GM12891 (cell line): ENCODE results near the gene TAPBP.
A peak's percentile ranks its signal among the peaks of the same experiment; 100 is the strongest.

ENCODE experiments used
- DNase-seq: peaks from one replicate; pipeline ENCODE4 v3.0.0; 2011; ENCODE audit warnings: low spot score; ENCODE audit not compliant: insufficient read length
- FAIRE-seq: peaks from 2 replicates; lab custom pipeline; 2011; peaks lifted over from hg19 to GRCh38; lab: Jason Lieb, UNC
- PAX5 ChIP-seq: IDR thresholded peaks from 2 replicates; pipeline ENCODE4 v1.6.1; 2011; ENCODE audit warnings: low read length, moderate library complexity, mild to moderate bottlenecking; ENCODE audit not compliant: insufficient read depth, severe bottlenecking
- POLR2A ChIP-seq: IDR thresholded peaks from 2 replicates; pipeline ENCODE4 v1.6.1; 2011; ENCODE audit warnings: low read depth, low read length, control low read depth
- POLR2AphosphoS5 ChIP-seq: IDR thresholded peaks from 2 replicates; pipeline ENCODE4 v1.6.1; 2011; ENCODE audit warnings: low read depth, low read length, control low read depth
- POU2F2 ChIP-seq: IDR thresholded peaks from 2 replicates; pipeline ENCODE4 v1.6.1; 2011; ENCODE audit warnings: low read depth, mild to moderate bottlenecking, control low read depth, low read length, moderate library complexity
- SPI1 ChIP-seq: IDR thresholded peaks from 2 replicates; pipeline ENCODE4 v1.6.1; 2011; ENCODE audit warnings: low read depth, low read length, control low read depth
- TAF1 ChIP-seq: IDR thresholded peaks from 2 replicates; pipeline ENCODE4 v1.6.1; 2011; ENCODE audit warnings: low read depth, low read length, control low read depth

The TAPBP gene

GRCh38 chr6:33296797-33297405, 17.0 kb downstream of the TAPBP start:
- DNase-seq (no peak), FAIRE-seq (no peak)
- TF ChIP-seq PAX5 (no peak), POU2F2 (no peak), POLR2A (no peak), SPI1 (no peak), POLR2AphosphoS5 (no peak), TAF1 (no peak)

- TF ChIP-seq POU2F2: no peak
- TF ChIP-seq POLR2A: no peak
- TF ChIP-seq SPI1: no peak
- no peak for TF ChIP-seq PAX5
- TF ChIP-seq TAF1: no peak
- no peak for TF ChIP-seq POLR2AphosphoS5
- FAIRE-seq (no peak), DNase-seq (no peak)
Measured at GRCh38 chr6:33295621-33296369, 18.1 kb downstream of the TAPBP start.

GRCh38 chr6:33294086-33294823, 19.6 kb downstream of the TAPBP start:
- FAIRE-seq (no peak), DNase-seq (no peak)
- no peak for TF ChIP-seq POLR2A
- no peak for TF ChIP-seq PAX5
- no peak for TF ChIP-seq POLR2AphosphoS5
- no peak for TF ChIP-seq POU2F2
- no peak for TF ChIP-seq SPI1
- no peak for TF ChIP-seq TAF1

- no peak for FAIRE-seq
- no peak for TF ChIP-seq POU2F2
- TF ChIP-seq POLR2AphosphoS5: no peak
- no peak for TF ChIP-seq POLR2A
- TF ChIP-seq SPI1: no peak
- TF ChIP-seq TAF1: no peak
- no peak for TF ChIP-seq PAX5
- DNase-seq: no peak
Measured at GRCh38 chr6:33292996-33293682, 20.7 kb downstream of the TAPBP start.

GRCh38 chr6:33290459-33290858, 23.4 kb downstream of the TAPBP start:
- no peak for TF ChIP-seq POLR2A
- no peak for FAIRE-seq
- no peak for DNase-seq

GRCh38 chr6:33289784-33290315, 24.0 kb downstream of the TAPBP start:
- FAIRE-seq: no peak
- DNase-seq: no peak
- TF ChIP-seq SPI1 (no peak), POU2F2 (no peak), PAX5 (no peak), POLR2A (no peak; the same call in 1 of the 2 replicates), POLR2AphosphoS5 (0 out of 2 replicates have a peak, but pooled peaks have one; percentile 14), TAF1 (no peak)

DNA sequence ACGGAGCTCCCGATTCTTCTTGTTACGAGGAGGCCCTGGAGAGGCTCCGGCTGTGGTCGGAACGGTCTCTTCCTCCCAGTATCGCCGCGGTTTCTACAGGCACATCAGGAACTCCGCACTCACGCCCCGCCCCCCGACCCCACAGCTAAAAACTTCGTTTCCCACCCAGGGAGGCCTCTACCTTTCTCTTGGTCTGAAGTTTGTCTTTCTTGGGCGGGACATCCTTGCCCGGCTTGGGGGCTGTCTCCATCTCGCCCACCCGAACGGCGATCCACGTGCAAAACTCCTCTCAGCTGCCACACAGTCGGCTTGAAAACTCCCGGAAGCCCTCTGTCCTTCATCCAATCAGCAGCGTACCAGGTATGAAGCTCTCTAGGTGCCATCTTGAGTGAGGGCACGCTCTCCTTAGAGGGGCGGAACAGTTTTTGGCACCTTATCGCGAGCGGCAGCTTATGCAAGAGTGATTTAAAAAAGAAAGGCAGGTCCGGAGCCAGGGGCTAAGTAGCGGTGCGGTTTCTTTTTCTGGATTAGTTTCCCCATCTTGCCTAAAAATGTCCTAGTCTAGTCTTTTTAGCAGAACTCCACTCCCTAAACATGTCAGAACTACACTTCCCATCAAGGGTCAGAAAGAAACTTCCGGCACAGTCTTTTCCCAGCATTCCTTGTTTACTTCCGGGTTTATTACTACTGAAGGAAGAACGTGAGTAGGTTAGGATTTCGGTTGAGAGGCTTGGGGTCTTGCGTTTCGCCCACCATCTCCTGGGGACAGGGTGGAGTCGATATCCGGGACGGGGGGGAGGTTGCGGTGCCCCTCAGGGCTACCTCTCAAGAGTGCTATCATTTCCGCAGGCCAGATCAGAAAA, 24.7 kb downstream of the TAPBP start, which contains the start of the genes PFDN6 and WDR46:
Gene PFDN6, plus strand, starts transcription at position 681 of the 863 bp plus-strand sequence. CDS start 256 bp downstream, outside the sequence.
Gene WDR46, minus strand, starts transcription at position 319 of the 863 bp plus-strand sequence. Its CDS starts 69 bp downstream, at position 250.
- TF ChIP-seq POLR2AphosphoS5 (peak; percentile 63), POU2F2 (0 out of 2 replicates have a peak, but pooled peaks have one; percentile 17), PAX5 (no peak), POLR2A (peak; percentile 59), SPI1 (no peak), TAF1 (peak; percentile 56)
- peak; percentile 90 for FAIRE-seq
- DNase-seq: peak; percentile 90

GRCh38 chr6:33288141-33288920, 25.5 kb downstream of the TAPBP start:
- TF ChIP-seq SPI1 (no peak), TAF1 (no peak), POLR2A (no peak), POU2F2 (no peak), POLR2AphosphoS5 (no peak), PAX5 (no peak)
- FAIRE-seq (no peak), DNase-seq (no peak)
